Trophoblast cell (in vitro differentiated cells and primary cell): Measurements from ENCODE around the gene TBPL1.
A peak's percentile ranks its signal among the peaks of the same experiment; 100 is the strongest.

Experiments used
- DNase-seq, 2 donors: peaks; one replicate each; pipeline ENCODE4 v3.0.0-alpha.2; 2016
- H2AFZ ChIP-seq: 2 replicates; pipeline ENCODE4 v1.6.1; 2013; ENCODE audit warnings: low read length, moderate library complexity, mild to moderate bottlenecking; ENCODE audit not compliant: insufficient read depth, poor library complexity
- H2AK5ac ChIP-seq: 2 replicates; pipeline ENCODE4 v1.6.1; 2013; ENCODE audit warnings: mild to moderate bottlenecking, low read length
- H2BK120ac ChIP-seq: 2 replicates; pipeline ENCODE4 v1.6.1; 2013; ENCODE audit warnings: low read length, mild to moderate bottlenecking, moderate library complexity; ENCODE audit not compliant: insufficient read depth, poor library complexity
- H2BK12ac ChIP-seq: 2 replicates; pipeline ENCODE4 v1.6.1; 2013; ENCODE audit warnings: mild to moderate bottlenecking, low read length, moderate library complexity
- H2BK5ac ChIP-seq: 2 replicates; pipeline ENCODE4 v1.6.1; 2013; ENCODE audit warnings: low read length, low read depth, moderate library complexity, mild to moderate bottlenecking; ENCODE audit not compliant: poor library complexity
- H3K14ac ChIP-seq: 2 replicates; pipeline ENCODE4 v1.6.1; 2013; ENCODE audit warnings: mild to moderate bottlenecking, low read length
- H3K18ac ChIP-seq: 2 replicates; pipeline ENCODE4 v1.6.1; 2013; ENCODE audit warnings: mild to moderate bottlenecking, low read length
- H3K23ac ChIP-seq: 2 replicates; pipeline ENCODE4 v1.6.1; 2013; ENCODE audit warnings: low read length
- H3K27ac ChIP-seq: 2 replicates; pipeline ENCODE4 v1.5.1; 2013; ENCODE audit warnings: low read depth, mild to moderate bottlenecking, inconsistent platforms, low read length, moderate library complexity
- H3K27me3 ChIP-seq: 2 replicates; pipeline ENCODE4 v1.6.1; 2013; ENCODE audit warnings: inconsistent platforms, mild to moderate bottlenecking, low read length, moderate library complexity; ENCODE audit not compliant: insufficient read depth
- H3K36me3 ChIP-seq, 2 experiments: 1 replicate in 1 of 2; 2 replicates in 1 of 2; pipeline ENCODE4 v1.6.1; 2013; ENCODE audit warnings: low read length in 2 of 2, mild to moderate bottlenecking in 2 of 2, moderate library complexity in 1 of 2; ENCODE audit not compliant: insufficient read depth in 2 of 2, control insufficient read depth in 1 of 2
- H3K4ac ChIP-seq: 2 replicates; pipeline ENCODE4 v1.6.1; 2013; ENCODE audit warnings: low read depth, mild to moderate bottlenecking, low read length, moderate library complexity
- H3K4me1 ChIP-seq, 2 experiments: 1 replicate in 1 of 2; 2 replicates in 1 of 2; pipeline ENCODE4 v1.6.1; 2013; ENCODE audit warnings: low read length in 2 of 2, mild to moderate bottlenecking in 2 of 2, moderate library complexity in 1 of 2; ENCODE audit not compliant: insufficient read depth in 2 of 2, control insufficient read depth in 1 of 2
- H3K4me2 ChIP-seq: 2 replicates; pipeline ENCODE4 v1.6.1; 2013; ENCODE audit warnings: inconsistent platforms, mild to moderate bottlenecking, low read length, moderate library complexity
- H3K4me3 ChIP-seq: 2 replicates; pipeline ENCODE4 v1.5.1; 2013; ENCODE audit warnings: mild to moderate bottlenecking, low read depth, low read length, inconsistent platforms
- H3K79me1 ChIP-seq: one replicate; pipeline ENCODE4 v1.6.1; 2013; ENCODE audit warnings: low read length
- H3K79me2 ChIP-seq: 2 replicates; pipeline ENCODE4 v1.6.1; 2013; ENCODE audit warnings: low read length, mild to moderate bottlenecking; ENCODE audit not compliant: control insufficient read depth, insufficient read depth, poor library complexity
- H3K9ac ChIP-seq: 2 replicates; pipeline ENCODE4 v1.6.1; 2013; ENCODE audit warnings: mild to moderate bottlenecking, low read length
- H3K9me3 ChIP-seq: 2 replicates; pipeline ENCODE4 v1.6.1; 2013; ENCODE audit warnings: low read depth, mild to moderate bottlenecking, control low read depth, inconsistent platforms, low read length; ENCODE audit not compliant: insufficient read depth
- H4K12ac ChIP-seq: 2 replicates; pipeline ENCODE4 v1.6.1; 2013; ENCODE audit warnings: low read depth, mild to moderate bottlenecking, low read length, moderate library complexity
- H4K8ac ChIP-seq: 2 replicates; pipeline ENCODE4 v1.6.1; 2013; ENCODE audit warnings: low read depth, mild to moderate bottlenecking, low read length, moderate library complexity
- H4K91ac ChIP-seq: one replicate; pipeline ENCODE4 v1.6.1; 2013; ENCODE audit warnings: low read depth, mild to moderate bottlenecking, low read length, moderate library complexity
- WGBS: extraction: QIAGEN DNeasy Blood & Tissue Kit; methylation state at CpG from one replicate; pipeline ENCODE4 v1.1.7; 2013; ENCODE audit warnings: missing lambda C conversion rate; ENCODE audit not compliant: insufficient read length, insufficient coverage; ENCODE audit errors: extremely low coverage; 5-methylcytosine and 5-hydroxymethylcytosine counted together

The TBPL1 gene

GRCh38 chr6:133954657-133955576 is 1.9 kb downstream of the TBPL1 start:
- Histone ChIP-seq H3K18ac (no peak overlapping the region), H3K4me3 (no peak overlapping the region), H3K27ac (no peak overlapping the region), H4K12ac (no peak overlapping the region), H3K23ac (no peak overlapping the region), H2AFZ (no peak overlapping the region), H3K9ac (no peak overlapping the region), H4K8ac (no peak overlapping the region), H3K4ac (peak overlapping the region; percentile 84), H2BK12ac (no peak overlapping the region), H3K4me2 (no peak overlapping the region), H2AK5ac (no peak overlapping the region), H3K4me1 (peaks cover 2 to 3% of the 10 kb centered on the region in 2 experiments), H3K36me3 (no peaks in the 10 kb centered on the region), H2BK120ac (no peak overlapping the region), H3K27me3 (no peaks in the 10 kb centered on the region), H3K79me2 (peaks cover 8% of the 10 kb centered on the region), H2BK5ac (no peak overlapping the region), H4K91ac (no peak overlapping the region), H3K9me3 (no peaks in the 10 kb centered on the region), H3K14ac (no peak overlapping the region), H3K79me1 (peaks cover 6% of the 10 kb centered on the region)
- no peak for DNase-seq
- WGBS, result no CpG with 5 or more reads among the region's 7 CpGs

GRCh38 chr6:133955582-133956415 is 2.8 kb downstream of the TBPL1 start:
- Histone ChIP-seq H4K8ac (no peak overlapping the region), H3K23ac (no peak overlapping the region), H3K27me3 (no peaks in the 10 kb centered on the region), H3K4me1 (peaks cover 2 to 3% of the 10 kb centered on the region in 2 experiments), H3K27ac (no peak overlapping the region), H2BK12ac (no peak overlapping the region), H3K18ac (no peak overlapping the region), H2BK120ac (no peak overlapping the region), H3K14ac (no peak overlapping the region), H2BK5ac (no peak overlapping the region), H3K4me3 (no peak overlapping the region), H3K4me2 (no peak overlapping the region), H4K12ac (no peak overlapping the region), H2AFZ (no peak overlapping the region), H2AK5ac (no peak overlapping the region), H3K9me3 (no peaks in the 10 kb centered on the region), H3K79me1 (peaks cover 6% of the 10 kb centered on the region), H3K4ac (no peak overlapping the region), H4K91ac (no peak overlapping the region), H3K36me3 (no peaks in the 10 kb centered on the region), H3K9ac (no peak overlapping the region), H3K79me2 (peaks cover 8% of the 10 kb centered on the region)
- WGBS, result no CpG with 5 or more reads among the region's 5 CpGs
- no peak for DNase-seq

GRCh38 chr6:133956416-133957049 is 3.5 kb downstream of the TBPL1 start:
- Histone ChIP-seq H3K18ac (no peak overlapping the region), H3K27ac (no peak overlapping the region), H3K14ac (no peak overlapping the region), H3K4me3 (no peak overlapping the region), H3K4me1 (peaks cover 2 to 3% of the 10 kb centered on the region in 2 experiments), H2BK12ac (no peak overlapping the region), H3K4ac (no peak overlapping the region), H3K4me2 (no peak overlapping the region), H3K27me3 (no peaks in the 10 kb centered on the region), H3K9me3 (no peaks in the 10 kb centered on the region), H4K8ac (no peak overlapping the region), H3K79me1 (peaks cover 6% of the 10 kb centered on the region), H3K9ac (no peak overlapping the region), H4K12ac (no peak overlapping the region), H3K36me3 (no peaks in the 10 kb centered on the region), H4K91ac (no peak overlapping the region), H2AK5ac (no peak overlapping the region), H3K23ac (no peak overlapping the region), H2AFZ (no peak overlapping the region), H2BK5ac (no peak overlapping the region), H2BK120ac (no peak overlapping the region), H3K79me2 (peaks cover 8% of the 10 kb centered on the region)
- DNase-seq, result no peak
- no CpG with 5 or more reads among the region's 3 CpGs for WGBS

GRCh38 chr6:133957227-133957626 is 4.2 kb downstream of the TBPL1 start:
- H3K4me2 ChIP-seq, result no peak overlapping the region
- peaks cover 8% of the 10 kb centered on the region for H3K79me2 ChIP-seq
- H3K27ac ChIP-seq, result no peak overlapping the region
- H3K36me3 ChIP-seq, result no peaks in the 10 kb centered on the region
- no peak overlapping the region for H2BK12ac ChIP-seq
- no peak for DNase-seq
- no peak overlapping the region for H3K4me3 ChIP-seq
- H3K9ac ChIP-seq, result no peak overlapping the region
- no peak overlapping the region for H3K23ac ChIP-seq
- H3K18ac ChIP-seq, result no peak overlapping the region
- no peak overlapping the region for H2BK120ac ChIP-seq
- no peaks in the 10 kb centered on the region for H3K27me3 ChIP-seq
- H4K8ac ChIP-seq, result no peak overlapping the region
- H3K14ac ChIP-seq, result no peak overlapping the region
- H2AK5ac ChIP-seq, result no peak overlapping the region
- peaks cover 3% of the 10 kb centered on the region for H3K79me1 ChIP-seq
- H4K12ac ChIP-seq, result no peak overlapping the region
- H3K4ac ChIP-seq, result no peak overlapping the region
- WGBS, result no CpG with 5 or more reads among the region's 4 CpGs
- H4K91ac ChIP-seq, result no peak overlapping the region
- no peaks in the 10 kb centered on the region for H3K9me3 ChIP-seq
- H2AFZ ChIP-seq, result no peak overlapping the region
- no peak overlapping the region for H2BK5ac ChIP-seq
- peaks cover 2 to 3% of the 10 kb centered on the region in 2 experiments for H3K4me1 ChIP-seq
